ENCODE measurements around the gene GNGT2.

DNA sequence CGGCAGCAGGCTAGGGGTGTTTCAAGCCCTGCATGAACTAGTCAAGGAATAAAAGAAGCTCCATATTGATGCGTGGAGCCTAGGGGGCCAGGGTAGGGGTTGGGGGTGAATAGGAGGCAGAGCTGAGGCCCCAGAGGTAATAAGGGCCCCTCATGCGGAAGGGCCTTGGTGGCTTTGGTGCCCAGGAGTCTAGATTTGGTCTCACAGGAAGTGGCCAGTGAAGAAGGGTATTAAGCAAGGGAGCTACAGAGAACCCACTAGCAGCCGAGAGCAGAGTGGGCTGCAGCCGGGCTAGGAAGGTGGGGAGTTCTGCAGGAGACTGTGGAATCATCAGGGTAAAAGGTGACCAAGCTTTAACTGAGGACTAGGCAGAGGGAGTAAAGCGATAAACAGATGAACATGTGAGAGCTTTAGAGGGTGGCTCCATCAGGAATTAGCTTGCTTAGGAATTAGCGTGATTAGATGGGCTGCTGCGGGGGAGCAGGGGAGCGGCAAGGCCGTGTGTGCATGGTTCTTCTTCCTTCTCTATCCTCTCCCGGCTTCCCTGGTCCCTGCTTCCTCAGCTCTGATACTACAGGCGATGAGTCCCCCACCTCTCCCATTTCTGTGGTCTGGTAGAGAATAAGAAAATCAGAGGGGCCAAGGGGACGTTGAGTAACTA lies 9.8 kb downstream of the GNGT2 start:
- TF ChIP-seq, protein P1, sequence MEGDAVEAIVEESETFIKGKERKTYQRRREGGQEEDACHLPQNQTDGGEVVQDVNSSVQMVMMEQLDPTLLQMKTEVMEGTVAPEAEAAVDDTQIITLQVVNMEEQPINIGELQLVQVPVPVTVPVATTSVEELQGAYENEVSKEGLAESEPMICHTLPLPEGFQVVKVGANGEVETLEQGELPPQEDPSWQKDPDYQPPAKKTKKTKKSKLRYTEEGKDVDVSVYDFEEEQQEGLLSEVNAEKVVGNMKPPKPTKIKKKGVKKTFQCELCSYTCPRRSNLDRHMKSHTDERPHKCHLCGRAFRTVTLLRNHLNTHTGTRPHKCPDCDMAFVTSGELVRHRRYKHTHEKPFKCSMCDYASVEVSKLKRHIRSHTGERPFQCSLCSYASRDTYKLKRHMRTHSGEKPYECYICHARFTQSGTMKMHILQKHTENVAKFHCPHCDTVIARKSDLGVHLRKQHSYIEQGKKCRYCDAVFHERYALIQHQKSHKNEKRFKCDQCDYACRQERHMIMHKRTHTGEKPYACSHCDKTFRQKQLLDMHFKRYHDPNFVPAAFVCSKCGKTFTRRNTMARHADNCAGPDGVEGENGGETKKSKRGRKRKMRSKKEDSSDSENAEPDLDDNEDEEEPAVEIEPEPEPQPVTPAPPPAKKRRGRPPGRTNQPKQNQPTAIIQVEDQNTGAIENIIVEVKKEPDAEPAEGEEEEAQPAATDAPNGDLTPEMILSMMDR (IDR thresholded peaks at IDR 0.05; ENCODE audit: low read depth, low read length, missing input control): no peak
- no peak for TF ChIP-seq RAD21 (IDR thresholded peaks at IDR 0.05)
- no peak for TF ChIP-seq TAF1 (conservative IDR thresholded peaks at IDR 0.05)
- TF ChIP-seq, protein P2, sequence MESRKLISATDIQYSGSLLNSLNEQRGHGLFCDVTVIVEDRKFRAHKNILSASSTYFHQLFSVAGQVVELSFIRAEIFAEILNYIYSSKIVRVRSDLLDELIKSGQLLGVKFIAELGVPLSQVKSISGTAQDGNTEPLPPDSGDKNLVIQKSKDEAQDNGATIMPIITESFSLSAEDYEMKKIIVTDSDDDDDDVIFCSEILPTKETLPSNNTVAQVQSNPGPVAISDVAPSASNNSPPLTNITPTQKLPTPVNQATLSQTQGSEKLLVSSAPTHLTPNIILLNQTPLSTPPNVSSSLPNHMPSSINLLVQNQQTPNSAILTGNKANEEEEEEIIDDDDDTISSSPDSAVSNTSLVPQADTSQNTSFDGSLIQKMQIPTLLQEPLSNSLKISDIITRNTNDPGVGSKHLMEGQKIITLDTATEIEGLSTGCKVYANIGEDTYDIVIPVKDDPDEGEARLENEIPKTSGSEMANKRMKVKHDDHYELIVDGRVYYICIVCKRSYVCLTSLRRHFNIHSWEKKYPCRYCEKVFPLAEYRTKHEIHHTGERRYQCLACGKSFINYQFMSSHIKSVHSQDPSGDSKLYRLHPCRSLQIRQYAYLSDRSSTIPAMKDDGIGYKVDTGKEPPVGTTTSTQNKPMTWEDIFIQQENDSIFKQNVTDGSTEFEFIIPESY (IDR thresholded peaks at IDR 0.05): no peak
- TF ChIP-seq RXRA (IDR thresholded peaks at IDR 0.05): no peak
- TF ChIP-seq GABPA (IDR thresholded peaks at IDR 0.05 in 1 of 2, conservative IDR thresholded peaks at IDR 0.05 in 1 of 2): no peak

Measured in liver (tissue), 3 donors.